GM18502 (cell line): ENCODE measurements around the gene ANAPC13.

ENCODE experiments used
- ATAC-seq: cut with Tn5 transposase; IDR thresholded peaks from one replicate; pipeline ENCODE4 v1.9.1; 2021; ENCODE audit warnings: mild to moderate bottlenecking; ENCODE audit not compliant: unreplicated experiment, poor library complexity

Gene ANAPC13

DNA sequence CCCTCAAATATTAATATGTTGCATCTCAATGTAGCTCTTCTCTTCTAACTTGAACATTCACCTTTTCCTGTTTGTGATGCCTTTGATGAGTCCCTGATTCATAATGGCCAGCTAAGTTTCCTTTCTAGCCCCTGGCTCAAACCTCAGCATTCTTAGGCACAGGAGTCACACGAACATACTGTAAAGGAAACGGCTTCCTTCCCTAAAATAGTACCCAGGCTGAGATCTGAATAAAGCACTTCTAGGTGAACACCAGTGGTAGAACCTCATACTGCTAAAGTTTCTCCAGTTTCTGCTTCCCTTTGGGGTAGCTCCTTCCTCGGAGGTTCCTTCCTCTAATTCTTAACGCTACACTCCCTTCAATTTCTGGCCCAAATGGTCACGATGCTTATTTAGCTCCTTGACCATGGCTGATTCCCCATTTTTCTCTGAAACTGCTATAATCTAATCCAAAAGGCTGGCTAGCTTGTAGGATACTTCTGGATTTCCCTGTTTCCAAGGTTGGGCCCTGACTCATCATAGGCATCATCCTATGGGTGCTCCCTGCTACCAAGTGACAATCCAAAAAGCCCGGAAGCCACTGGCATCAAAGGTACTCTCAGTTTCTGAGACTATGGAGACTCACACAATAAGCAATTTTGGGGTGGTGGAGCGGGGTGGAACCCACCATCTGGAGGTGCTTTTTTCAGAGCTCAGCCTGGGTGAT lies 2.4 kb downstream of the ANAPC13 start:
- ATAC-seq: no peak

- ATAC-seq: no peak
Observed at GRCh38 chr3:134482622-134483021, 3.2 kb downstream of the ANAPC13 start.

DNA sequence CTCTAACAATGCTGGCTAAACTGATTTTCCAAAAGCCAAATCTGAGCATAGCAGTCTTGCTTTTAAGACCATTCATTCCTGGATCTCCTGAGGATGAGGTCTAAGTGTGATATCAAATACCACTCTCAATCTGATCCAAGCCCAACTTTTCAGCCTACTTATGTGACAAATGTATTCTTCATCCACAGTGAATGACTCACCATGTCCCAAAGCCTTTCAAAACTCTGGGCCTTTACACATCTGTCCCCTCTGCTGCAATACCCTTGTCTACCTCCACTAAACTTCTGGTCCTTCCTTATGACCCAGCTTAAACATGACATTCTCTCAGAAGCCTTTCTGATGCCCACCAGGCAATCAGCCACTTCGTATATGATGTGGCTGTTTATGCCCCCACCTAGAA lies 4.6 kb downstream of the ANAPC13 start:
- no peak for ATAC-seq

- no peak for ATAC-seq
Observed at GRCh38 chr3:134480546-134480945, 5.2 kb downstream of the ANAPC13 start.

DNA sequence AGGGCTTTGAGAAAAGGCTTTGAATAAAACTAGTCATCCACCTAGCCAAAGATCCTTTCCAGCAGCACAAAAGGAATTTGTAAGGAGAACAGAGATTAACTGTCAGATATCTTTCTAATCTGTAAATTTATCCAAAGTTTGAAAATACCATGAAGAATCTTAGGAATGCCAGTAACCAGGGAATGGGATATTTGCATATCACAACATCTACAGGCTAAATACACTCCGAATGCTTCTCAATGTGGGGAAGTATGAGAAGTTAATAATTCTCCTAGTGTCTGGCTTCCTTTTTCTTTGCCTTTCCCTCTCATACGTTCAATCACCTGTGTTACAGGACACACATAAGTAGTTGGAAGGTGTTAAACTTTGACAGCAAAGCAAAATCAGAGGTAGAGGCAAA lies 7.8 kb downstream of the ANAPC13 start:
- ATAC-seq: no peak

- no peak for ATAC-seq
Observed at GRCh38 chr3:134477002-134477401, 8.8 kb downstream of the ANAPC13 start.

- ATAC-seq: no peak
Observed at GRCh38 chr3:134476306-134476705, 9.5 kb downstream of the ANAPC13 start.

- no peak for ATAC-seq
Observed at GRCh38 chr3:134474956-134475355, 10.8 kb downstream of the ANAPC13 start.

DNA sequence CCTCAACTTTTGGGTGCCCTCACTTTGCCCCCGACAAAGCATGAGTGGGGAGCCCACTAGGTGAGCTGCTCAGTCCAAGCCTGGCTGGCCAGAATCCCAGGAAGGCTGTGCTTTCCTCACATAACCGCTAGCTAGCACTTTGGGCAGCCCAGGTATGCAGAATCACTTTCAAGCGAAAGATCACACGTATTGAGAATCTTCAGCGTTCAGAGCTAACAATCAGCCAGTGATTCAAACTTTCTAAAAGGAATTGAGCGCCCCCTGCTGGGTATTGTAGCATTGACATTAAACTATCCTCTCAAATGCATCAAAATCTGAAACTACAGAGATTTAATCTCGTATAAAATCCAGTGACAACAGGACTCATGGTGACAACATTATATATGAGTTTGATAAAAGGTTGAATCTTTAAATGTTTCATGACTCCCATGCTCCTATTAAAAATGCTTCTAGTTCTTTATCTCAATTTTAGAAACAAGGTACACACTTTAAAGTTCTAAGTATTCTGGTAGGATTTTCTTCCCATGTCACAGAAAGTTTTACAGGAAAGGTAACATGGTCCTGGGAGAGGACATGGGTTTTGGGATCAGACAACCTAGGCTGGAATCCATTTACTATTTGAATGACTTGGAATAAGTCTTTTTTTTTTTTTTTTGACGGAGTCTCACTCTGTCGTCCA lies 11.8 kb downstream of the ANAPC13 start:
- ATAC-seq: no peak

DNA sequence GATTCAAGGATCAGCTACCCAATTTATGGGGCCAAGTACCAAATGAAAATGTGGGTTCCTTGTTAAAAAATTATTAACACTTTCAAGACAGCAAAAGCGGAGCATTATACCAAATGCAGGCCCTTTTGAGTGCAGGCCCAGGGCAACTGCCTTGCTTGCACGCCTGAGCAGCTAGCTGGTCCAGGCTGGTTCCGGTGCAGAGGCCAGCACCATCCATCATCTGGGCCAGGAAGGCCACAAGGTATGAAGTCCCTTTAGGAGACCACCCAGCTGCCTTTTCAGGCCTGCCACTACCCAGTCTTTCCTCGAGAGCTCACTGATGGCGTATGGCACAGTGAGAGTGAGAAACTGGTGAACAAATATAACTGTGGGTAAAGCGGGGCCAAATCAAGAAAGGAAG lies 13.0 kb downstream of the ANAPC13 start:
- ATAC-seq: no peak

GRCh38 chr3:134471521-134472193 lies 14.1 kb downstream of the ANAPC13 start:
- ATAC-seq: no peak

DNA sequence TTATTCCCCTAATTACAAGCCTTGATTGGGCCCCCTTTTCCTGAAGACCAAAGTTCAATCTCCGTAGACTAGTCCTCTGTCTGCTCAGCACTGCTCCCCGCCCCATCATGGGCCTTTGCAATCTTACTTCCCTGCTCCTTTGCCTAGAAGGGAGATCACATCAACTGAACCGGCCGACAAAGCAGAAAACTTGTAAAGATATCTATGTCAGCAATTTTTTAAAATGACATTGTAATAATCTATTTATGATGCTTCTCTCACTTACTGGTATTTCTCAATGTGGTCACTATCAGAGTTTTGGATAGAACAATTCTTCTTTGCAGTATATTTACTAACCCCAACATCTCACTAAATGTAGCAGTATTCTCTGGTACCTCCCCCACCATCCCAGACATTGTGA lies 17.3 kb downstream of the ANAPC13 start:
- ATAC-seq: no peak

DNA sequence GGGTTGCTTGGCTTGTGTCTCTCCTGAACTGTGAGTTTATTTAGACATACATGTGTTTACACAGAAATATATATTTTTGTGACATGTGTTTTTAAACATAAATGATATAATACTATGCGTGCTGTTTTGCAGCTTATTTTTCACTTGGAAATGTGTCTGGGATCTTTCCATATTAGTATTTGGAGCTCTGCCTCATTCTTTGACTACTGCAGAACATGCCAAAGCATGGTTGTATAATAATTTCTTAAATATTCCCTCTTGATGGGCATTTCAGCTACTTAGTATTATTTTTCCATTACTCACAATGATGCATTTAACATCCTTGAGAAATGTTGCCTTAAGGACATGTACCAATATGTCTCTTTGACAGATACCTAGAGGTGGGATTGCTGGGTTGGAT lies 19.5 kb downstream of the ANAPC13 start:
- no peak for ATAC-seq

DNA sequence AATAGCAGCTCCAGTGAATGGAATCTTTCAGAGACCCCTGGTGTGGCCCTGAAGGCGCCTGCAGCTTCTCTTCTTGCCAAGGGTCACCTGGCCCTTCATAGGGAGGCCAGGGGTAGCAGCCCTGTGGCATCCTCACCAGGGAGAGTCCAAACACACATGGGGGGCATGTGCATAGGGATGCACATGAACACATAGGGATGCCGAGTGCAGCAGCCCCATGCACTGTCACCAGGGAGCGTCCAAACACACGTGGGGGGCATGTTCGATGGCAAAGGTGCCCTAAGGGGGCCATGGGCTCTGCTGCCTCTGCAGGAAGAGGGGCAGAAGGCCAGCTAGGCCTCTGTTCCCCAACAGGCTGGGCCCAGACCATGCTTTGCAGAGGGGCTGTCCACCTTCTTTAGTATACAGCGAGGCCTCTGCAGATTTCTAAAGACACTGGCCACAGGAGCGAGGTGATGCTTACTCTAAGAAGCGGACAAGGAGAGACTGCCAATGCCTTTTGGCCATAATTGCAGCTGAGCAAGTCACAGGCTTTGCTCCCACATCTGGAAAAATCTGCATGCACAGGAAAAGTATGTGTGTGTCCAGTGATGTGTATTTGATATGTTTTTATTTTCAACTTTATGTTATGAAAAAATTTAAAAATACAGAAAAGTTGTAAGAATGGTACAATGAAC lies 21.0 kb downstream of the ANAPC13 start:
- no peak for ATAC-seq

DNA sequence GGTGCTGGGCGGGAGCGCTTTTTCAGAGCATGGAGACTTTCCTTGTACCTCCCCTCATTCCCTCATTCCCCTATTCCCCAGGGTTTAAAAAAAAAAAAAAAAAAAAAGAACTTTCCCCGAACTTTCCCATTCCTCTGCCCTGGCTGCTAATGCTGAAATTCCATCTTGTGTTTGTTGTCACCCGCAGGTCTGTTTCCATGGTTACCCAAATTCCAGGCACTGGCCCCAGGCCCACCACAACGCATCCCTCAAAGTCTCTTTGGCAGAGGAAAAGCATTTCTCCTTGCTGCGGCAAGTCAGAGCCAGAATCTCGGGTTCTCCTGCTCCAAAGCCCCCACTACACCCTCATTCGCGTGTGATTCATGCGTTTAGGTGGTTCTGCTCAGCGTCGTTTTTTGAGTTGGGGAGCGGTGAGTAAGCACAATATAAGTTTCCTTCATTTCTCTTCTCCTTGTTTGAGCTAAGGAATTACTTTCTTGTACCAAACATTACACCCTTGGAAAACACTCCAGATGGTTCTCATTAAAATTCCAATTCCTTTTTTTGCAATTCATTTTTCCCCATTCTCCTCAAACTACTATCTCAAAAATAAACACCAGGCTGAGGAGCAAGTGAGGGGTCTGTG lies 21.6 kb downstream of the ANAPC13 start:
- no peak for ATAC-seq

- ATAC-seq: no peak
Observed at GRCh38 chr3:134463676-134464063, 22.1 kb downstream of the ANAPC13 start.

- no peak for ATAC-seq
Observed at GRCh38 chr3:134462331-134462941, 23.3 kb downstream of the ANAPC13 start.

GRCh38 chr3:134460965-134461364 lies 24.8 kb downstream of the ANAPC13 start:
- ATAC-seq: no peak

DNA sequence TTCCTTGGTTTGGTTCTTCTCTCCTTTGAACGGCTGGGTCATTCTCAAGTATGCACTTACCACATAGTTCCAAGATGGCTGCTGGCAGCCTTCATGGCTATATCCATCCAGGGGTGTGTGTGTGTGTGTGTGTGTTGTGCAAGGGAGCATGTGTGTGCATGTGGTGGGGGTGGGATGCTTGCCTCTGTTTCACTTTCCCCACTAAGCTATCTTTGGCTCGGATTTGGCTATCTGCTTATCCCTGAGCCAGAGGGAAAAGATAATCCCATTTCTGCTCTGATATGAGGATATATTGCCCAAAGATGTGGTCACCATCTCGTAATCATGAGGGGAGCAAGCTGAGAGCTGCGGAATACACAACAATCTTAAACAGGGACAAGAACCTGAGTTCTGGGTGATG lies 26.2 kb downstream of the ANAPC13 start:
- ATAC-seq: no peak

- no peak for ATAC-seq
Observed at GRCh38 chr3:134458406-134458945, 27.3 kb downstream of the ANAPC13 start.
